SK-N-SH treated with all-trans-retinoic acid at 6 μM for 48 hours (cell line): ENCODE measurements around the gene FGFR4.

ENCODE experiments used
- PPARA ChIP-seq: fragments of 250-450 bp; sonication (Bioruptor Pico); IDR thresholded peaks from 2 replicates; pipeline ENCODE4 v1.5.0; 2020; ENCODE audit warnings: mild to moderate bottlenecking, borderline replicate concordance
- TF ChIP-seq, protein P1 (sequence below): fragments of 250-450 bp; sonication (Bioruptor Pico); IDR thresholded peaks from 2 replicates; pipeline ENCODE4 v1.8.0; 2020; ENCODE audit warnings: mild to moderate bottlenecking, moderate library complexity, borderline replicate concordance

DNA sequence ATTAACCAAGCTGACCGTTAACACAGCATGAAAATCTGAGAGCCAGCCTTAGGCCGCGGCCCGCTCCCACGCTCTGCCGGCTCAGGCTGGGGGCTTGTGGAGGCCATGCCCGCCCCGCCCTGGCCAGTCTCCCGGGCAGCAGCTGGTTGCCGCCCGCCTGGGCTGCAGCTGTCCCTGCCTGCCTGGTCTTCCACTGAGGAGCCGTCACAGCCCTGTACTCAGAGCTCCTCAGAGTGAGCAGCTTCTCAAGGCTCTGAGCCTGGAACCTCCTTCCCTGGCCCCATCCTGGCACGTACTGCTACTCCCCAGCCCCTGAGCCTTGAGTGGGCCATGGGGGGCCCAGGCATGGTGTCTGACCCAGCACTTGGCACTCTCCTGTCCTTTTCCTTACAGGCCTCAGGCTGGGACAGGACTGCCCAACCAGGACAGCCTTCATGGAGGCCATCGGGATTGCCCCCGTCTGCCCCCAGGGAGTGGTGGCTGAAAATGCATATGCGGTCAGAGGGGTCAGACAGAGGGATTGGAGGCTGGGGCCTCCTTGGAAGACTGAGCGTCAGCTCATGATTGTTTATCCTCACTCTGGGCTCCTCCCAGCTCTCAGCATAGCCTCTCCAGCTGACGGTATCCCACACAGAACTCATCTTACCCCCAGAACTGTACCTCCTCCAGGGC is 11.9 kb downstream of the FGFR4 start:
- TF ChIP-seq, protein P1, sequence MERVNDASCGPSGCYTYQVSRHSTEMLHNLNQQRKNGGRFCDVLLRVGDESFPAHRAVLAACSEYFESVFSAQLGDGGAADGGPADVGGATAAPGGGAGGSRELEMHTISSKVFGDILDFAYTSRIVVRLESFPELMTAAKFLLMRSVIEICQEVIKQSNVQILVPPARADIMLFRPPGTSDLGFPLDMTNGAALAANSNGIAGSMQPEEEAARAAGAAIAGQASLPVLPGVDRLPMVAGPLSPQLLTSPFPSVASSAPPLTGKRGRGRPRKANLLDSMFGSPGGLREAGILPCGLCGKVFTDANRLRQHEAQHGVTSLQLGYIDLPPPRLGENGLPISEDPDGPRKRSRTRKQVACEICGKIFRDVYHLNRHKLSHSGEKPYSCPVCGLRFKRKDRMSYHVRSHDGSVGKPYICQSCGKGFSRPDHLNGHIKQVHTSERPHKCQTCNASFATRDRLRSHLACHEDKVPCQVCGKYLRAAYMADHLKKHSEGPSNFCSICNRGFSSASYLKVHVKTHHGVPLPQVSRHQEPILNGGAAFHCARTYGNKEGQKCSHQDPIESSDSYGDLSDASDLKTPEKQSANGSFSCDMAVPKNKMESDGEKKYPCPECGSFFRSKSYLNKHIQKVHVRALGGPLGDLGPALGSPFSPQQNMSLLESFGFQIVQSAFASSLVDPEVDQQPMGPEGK (CRISPR knock-in tag): no peak
- no peak for TF ChIP-seq PPARA (CRISPR knock-in tag)
